Activated effector memory CD4-positive, alpha-beta T cell treated with Interleukin-2 at 50 U/mL for 16 hours (primary cell): ENCODE results near the gene OR4B1.
A peak's percentile ranks its signal among the peaks of the same experiment; 100 is the strongest.
"Not testable (repeated sequence)": the region's sequence is repeated elsewhere in the genome, so short reads cannot be mapped to it uniquely, and the experiment has no call there.

ENCODE experiments used
- DNase-seq: peaks from one replicate; pipeline ENCODE4 v3.0.0-alpha.2; 2020

The OR4B1 gene

DNA sequence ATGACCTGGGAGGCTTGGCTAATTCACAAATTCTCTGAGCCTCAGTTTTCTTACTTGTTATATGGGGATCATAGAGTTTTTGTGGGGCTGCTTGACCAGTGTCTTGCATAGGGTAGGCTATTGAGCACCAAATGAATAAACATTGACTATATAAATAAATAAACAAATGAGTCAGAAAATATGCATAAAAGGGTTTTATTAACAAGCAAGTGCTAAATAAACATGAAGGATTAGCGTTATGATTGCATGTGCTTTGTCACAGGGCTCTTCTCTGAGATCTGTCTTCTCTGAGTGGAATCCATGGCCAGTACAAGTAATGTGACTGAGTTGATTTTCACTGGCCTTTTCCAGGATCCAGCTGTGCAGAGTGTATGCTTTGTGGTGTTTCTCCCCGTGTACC, at the start of gene OR4B1:
Gene OR4B1, plus strand, starts transcription at position 301 of the 400 bp plus-strand sequence. Its CDS starts 0 bp downstream, at position 301.
- no peak for DNase-seq

DNA sequence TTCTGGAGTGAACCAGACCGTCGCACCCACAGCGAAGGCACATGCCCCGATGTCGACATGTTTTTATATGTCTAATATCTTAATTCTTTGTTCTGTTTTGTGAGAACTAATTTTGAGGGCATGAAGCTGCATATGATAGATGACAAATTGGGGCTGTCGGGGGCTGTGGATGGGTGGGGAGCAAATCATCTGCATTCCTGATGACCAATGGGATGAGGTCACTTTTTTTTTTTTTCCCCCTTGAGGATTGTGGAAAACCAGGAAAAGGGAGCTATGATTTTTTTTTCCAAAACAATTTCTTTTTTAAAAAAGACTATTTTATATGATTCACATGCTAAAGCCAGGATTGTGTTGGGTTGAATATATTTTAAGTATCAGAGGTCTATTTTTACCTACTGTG, 49.2 kb upstream of the OR4B1 start:
- no peak for DNase-seq

DNA sequence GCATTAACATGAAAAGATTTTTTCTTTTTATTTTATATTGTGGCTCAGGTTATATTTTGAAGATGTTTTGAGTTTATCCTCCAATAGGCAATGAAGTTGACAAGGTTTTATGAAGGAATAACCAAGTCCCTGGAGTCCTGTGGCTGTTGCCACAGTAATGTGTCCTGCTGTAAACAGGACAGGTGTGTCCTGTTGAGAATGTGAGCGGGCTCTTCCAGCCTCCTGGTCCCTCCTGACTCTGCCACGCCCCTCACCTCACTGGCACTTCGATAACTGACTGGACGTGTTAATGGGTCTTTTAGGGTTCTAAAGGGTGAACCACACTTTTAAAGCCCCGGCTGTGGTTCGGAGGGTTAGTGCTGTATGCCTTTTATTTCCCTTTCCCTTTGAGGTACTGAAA, 47.8 kb upstream of the OR4B1 start:
- no peak for DNase-seq

DNA sequence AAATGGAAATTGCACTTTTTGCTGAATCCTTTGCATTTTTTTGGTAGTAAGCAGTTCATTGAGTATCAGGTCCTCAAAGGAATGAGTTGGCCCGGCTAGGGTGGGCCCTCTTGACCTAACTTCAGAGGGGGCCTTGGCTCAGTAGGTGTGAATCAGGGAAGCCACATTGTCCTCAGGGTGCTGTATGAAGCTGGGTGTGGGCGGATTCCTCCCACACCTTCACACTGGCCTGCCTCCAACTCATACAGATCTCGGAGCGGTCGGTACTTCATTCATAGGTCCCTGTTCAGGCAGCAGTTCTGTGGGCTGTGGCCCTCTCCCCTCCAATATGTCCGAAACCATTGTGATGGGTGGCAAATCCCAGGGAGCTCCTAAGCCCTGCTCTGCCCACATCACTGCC, 47.4 kb upstream of the OR4B1 start:
- no peak for DNase-seq

- DNase-seq = no peak
Observed at GRCh38 chr11:48169717-48170116, 46.9 kb upstream of the OR4B1 start.

GRCh38 chr11:48170241-48171233, 46.1 kb upstream of the OR4B1 start:
- no peak for DNase-seq

GRCh38 chr11:48172818-48173609, 43.6 kb upstream of the OR4B1 start:
- DNase-seq = peak; percentile 50

- no peak for DNase-seq
Observed at GRCh38 chr11:48177661-48178060, 38.9 kb upstream of the OR4B1 start.

- DNase-seq = no peak
Observed at GRCh38 chr11:48180627-48181026, 36.0 kb upstream of the OR4B1 start.

DNA sequence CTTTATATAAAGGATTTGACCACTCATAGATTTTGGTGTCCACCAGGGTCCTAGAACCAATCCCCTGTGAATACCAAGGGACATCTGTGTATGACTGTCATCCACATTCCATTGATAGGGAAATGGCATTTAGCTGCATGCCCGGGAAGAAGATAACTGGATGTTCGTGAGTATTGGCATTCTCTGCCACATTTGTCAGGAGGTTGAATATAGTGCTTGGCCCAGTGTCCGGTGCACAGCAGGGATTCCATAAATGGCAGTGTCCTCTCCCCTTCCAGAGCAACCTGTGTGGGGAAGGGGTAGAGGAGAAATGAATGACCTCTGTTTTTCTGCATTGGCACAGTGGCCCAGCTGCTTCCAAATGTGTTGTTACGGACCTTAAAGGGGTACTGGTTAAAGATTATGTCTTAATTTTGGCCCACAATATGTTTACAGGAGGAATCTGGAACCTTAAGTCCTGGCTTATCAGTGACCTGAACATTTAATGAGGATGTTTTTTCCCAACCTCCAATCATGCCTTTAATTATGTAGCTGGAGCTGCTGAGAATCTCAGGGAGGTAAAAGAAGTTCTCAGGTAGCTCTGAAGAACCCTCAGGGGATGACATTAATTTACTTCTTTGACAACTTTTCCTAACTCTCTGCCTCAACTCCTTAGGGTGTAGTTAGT, 33.6 kb upstream of the OR4B1 start:
- no peak for DNase-seq

- no peak for DNase-seq
Observed at GRCh38 chr11:48184452-48184851, 32.2 kb upstream of the OR4B1 start.

DNA sequence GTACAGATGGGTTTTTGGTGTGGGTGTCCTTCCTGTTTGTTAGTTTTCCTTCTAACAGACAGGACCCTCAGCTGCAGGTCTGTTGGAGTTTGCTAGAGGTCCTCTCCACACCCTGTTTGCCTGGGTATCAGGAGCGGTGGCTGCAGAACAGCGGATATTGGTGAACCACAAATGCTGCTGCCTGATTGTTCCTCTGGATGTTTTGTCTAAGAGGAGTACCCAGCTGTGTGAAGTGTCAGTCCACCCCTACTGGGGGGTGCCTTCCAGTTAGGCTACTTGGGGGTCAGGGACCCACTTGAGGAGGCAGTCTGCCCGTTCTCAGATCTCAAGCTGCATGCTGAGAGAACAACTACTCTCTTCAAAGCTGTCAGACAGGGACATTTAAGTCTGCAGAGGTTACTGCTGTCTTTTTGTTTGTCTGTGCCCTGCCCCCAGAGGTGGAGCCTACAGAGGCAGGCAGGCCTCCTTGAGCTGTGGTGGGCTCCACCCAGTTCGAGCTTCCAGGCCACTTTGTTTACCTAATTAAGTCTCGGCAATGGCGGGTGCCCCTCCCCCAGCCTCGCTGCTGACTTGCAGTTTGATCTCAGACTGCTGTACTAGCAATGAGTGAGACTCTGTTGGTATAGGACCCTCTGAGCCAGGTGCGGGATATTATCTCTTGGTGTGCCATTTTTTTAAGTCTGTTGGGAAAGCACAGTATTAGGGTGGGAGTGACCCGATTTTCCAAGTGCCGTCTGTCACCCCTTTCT, 25.5 kb upstream of the OR4B1 start:
- DNase-seq = peak; percentile 53

DNA sequence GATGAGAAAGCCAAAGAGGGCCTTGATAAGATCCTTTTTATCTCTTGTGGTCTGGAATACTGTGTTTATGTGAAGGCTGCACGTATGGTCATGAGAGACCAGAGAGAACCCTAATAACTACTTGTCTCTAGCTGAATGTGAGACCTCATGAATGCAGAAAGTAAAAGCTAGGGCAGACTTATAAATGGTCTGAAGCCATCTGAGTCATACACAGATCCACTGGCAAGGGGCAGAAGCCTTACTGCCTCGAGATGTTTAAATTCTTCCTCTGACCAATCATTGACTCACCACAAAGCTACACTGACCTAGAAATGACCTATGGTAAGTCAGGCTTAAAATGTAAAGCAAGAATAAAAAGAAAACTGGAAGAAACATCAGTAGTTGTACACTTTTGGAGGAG, 22.7 kb upstream of the OR4B1 start:
- DNase-seq = no peak

DNA sequence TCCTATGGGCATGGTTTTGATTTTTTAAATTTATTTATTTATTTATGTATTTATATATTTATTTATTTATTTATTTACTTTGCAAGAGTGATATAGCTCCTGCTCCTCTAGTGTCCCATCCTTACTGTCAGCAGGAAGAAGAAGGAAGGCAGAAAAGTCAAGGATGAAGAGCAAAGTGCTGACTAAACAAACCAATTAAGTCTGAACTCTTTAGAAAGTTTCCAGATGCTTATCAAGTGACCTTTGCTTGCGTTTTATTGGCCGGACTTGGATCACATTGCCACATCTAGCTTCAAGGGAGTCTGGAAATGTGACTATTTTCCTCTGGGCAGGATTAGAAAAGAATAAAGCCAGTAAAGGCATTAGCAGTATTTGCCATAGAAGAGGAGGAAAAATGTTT, 8.7 kb upstream of the OR4B1 start:
- no peak for DNase-seq

DNA sequence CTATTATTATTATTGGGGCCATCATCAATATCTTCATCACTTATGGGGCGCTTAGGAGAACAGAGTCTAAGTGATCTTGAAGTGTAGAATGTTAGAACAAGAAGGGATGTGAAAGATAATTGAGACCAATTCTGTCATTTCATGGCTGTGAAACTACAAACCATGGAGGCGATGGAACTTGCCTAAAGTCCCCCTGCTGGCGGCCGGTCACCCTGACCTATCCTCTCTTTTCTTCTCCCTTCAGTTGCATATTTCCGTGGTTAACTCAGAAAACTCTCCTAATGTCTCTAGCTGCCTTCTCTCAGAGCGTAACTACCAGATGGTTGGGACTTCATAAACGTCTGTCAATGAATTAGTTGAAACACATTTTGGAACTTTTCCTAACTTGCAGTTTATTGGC, 6.6 kb upstream of the OR4B1 start:
- DNase-seq = no peak

DNA sequence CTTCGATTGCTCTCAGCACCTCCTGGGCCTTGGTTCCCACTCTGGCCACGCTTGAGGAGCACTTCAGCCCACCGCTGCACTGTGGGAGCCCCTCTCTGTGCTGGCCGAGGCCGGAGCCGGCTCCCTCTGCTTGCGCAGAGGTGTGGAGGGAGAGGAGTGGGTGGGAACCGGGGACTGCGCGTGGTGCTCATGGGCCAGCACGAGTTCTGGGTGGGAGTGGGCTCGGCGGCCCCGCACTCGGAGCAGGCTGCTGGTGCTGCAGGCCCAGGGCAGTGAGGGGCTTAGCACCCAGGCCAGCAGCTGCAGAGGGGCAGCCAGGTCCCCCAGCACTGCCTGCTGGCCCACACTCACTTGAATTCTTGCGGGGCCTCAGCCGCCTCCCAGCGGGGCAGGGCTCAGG, 12.2 kb downstream of the OR4B1 start:
- no peak for DNase-seq

DNA sequence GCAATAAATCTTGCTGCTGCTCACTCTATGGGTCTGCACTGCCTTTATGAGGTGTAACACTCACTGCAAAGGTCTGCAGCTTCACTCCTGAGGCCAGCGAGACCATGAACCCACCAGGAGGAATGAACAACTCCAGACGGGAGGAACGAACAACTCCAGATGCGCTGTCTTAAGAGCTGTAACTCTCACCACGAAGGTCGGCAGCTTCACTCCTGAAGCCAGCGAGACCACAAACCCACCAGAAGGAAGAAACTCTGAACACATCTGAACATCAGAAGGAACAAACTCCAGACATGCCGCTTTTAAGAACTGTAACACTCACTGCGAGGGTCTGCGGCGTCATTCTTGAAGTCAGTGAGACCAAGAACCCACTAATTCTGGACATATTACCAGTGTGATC, 13.4 kb downstream of the OR4B1 start:
- not testable (repeated sequence) for DNase-seq

DNA sequence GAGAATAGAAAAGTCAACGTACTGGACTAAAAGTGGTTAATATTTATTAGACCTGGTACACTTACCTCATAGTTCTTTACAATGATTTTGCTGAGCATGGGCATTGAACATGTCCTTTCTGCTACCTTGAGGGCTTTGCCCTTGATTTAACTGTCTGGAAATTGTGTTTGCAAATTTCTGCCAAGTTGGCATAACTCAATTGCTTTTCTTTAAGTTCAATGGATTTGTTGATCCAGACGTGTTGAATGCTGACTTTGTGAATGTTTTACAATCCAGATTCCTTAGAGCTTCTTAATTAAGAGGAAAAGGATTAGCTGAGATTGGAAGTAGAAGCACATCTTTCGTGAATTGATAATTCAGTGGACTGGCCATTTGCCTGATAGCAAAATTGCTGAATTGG, 21.1 kb downstream of the OR4B1 start:
- no peak for DNase-seq

DNA sequence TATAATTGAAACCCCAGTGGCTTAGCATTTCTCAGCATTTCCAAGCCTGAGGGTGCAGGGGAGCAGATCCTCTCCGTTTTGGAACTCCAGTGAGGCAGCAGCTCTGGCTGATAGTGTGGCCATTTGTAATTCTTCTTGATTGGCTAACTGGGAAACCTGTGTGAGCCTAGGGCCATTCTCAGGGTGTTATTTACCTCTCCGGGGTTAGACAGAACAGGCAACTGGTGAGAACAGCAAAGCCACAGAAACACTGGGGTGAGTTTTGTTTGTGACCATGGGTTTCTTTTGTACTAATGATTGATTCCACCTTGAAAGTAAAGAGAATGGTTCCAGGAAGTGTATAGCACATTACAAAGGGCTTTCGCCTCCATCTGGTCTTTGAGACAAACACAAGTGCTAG, 25.9 kb downstream of the OR4B1 start:
- DNase-seq = no peak

GRCh38 chr11:48244804-48245203, 28.2 kb downstream of the OR4B1 start, which contains the start of gene OR4X2:
TSS of gene OR4X2 (plus strand) at chr11:48245104. CDS start at chr11:48245104, 0 bp downstream.
- DNase-seq = no peak

DNA sequence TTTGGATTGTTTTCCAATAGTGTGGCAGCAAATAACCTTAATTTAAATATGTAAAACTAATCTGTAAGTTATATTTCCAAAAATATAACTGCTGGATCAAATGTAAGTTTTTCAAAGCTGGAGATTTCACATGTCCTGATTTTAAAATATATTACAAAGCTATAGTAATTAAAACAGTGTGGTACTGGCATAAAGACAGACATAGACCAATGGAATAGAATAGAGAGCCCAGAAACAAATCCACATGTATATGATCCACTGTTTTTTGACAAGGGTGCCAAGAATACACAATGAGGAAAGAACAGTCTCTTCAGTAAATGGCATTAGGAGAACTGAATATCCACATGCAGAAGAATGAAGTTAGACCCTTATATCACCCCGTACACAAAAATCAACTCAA, 32.3 kb downstream of the OR4B1 start:
- no peak for DNase-seq

- DNase-seq = no peak
Observed at GRCh38 chr11:48261600-48261999, 45.0 kb downstream of the OR4B1 start.
